COLO829 (cell line): ENCODE data around the gene PPT2.
"Not testable (repeated sequence)": the region's sequence is repeated elsewhere in the genome, so short reads cannot be mapped to it uniquely, and the experiment has no call there.

Source experiments
- DNase-seq: peaks from one replicate; pipeline ENCODE4 v3.0.0; 2012; ENCODE audit warnings: low spot score

PPT2 gene

GRCh38 chr6:32210191-32210601 is 56.3 kb downstream of the PPT2 start:
- DNase-seq = no peak

DNA sequence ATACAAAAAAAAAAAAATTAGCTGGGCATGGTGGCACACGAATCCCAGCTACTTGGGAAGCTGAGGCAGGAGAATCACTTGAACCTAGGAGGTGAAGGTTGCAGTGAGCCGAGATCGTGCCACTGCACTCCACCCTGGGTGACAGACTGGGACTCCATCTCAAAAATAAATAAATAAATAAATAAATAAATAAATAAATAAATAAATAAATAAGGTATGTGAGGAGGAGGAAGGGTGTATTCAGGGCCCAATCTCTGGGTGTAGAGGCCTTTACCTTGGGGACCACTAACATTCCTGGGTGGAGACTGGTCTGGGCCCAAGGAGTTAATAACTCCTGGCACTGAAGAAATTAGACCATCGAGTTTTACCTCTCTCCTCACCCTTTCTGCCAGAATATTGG is 57.5 kb downstream of the PPT2 start:
- not testable (repeated sequence) for DNase-seq

DNA sequence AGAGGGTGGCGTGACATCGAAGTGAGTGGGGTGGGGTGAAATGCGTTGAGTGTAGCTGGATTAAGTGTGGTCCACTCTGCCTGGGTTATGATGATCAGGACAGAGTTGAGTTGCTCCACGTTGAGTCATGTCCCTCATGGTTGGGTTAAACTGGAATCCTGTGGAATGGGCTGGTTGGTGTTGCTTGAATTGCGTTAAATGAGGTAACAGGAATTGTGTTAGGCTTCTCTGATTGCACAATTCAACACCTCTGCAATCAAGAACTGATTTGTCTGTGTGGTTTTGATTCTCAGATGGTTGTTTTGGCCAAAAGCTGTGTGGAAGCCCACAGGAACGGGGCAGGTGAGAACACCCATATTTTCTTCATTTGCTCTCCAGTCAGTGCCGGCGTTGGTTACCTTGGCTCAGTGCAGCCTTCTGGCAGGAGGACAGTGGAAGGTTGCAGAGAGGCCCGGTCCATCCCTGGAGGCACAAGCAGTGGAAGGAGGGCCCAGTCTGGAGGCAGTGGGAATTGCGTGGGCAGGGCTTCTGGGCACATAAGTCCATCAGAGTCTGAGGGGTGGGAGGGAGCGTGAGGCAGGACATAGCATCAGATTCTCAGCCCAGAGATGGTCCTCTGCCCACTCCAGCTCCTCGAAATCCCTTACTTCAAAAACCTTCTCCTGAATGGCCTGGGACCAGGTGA is 58.3 kb downstream of the PPT2 start:
- DNase-seq = no peak
